NCI-H2227 (cell line): ENCODE results near the gene MED15.

ENCODE experiments used
- DNase-seq: peaks from one replicate; lab custom pipeline; 2025; ENCODE audit not compliant: unreplicated experiment; lab: John Stamatoyannopoulos, UW

MED15 gene

GRCh38 chr22:20550851-20551744, 43.7 kb downstream of the MED15 start:
- no peak for DNase-seq

GRCh38 chr22:20551805-20552442, 44.5 kb downstream of the MED15 start:
- DNase-seq: no peak

GRCh38 chr22:20552443-20553401, 45.3 kb downstream of the MED15 start:
- DNase-seq: no peak

- DNase-seq: no peak
These were observed 46.7 kb downstream of the MED15 start for GRCh38 chr22:20553947-20554741.

- no peak for DNase-seq
These were observed 47.4 kb downstream of the MED15 start for GRCh38 chr22:20554824-20555223.

- no peak for DNase-seq
These were observed 51.1 kb downstream of the MED15 start for GRCh38 chr22:20558534-20558933.

GRCh38 chr22:20559174-20559760, 51.9 kb downstream of the MED15 start:
- DNase-seq: no peak

GRCh38 chr22:20560716-20561115, 53.3 kb downstream of the MED15 start:
- DNase-seq: no peak

- DNase-seq: no peak
These were observed 54.5 kb downstream of the MED15 start for GRCh38 chr22:20561882-20562281.

- DNase-seq: no peak
These were observed 55.4 kb downstream of the MED15 start for GRCh38 chr22:20562607-20563465.

- DNase-seq: no peak
These were observed 56.1 kb downstream of the MED15 start for GRCh38 chr22:20563466-20563906.

- no peak for DNase-seq
These were observed 56.5 kb downstream of the MED15 start for GRCh38 chr22:20563941-20564371.

- DNase-seq: no peak
These were observed 57.8 kb downstream of the MED15 start for GRCh38 chr22:20565079-20565734.

GRCh38 chr22:20565761-20566160, 58.4 kb downstream of the MED15 start:
- DNase-seq: no peak

GRCh38 chr22:20566420-20567260, 59.2 kb downstream of the MED15 start:
- DNase-seq: no peak

GRCh38 chr22:20567371-20567847, 60.0 kb downstream of the MED15 start:
- DNase-seq: no peak

GRCh38 chr22:20567993-20568417, 60.6 kb downstream of the MED15 start:
- DNase-seq: no peak
